ENCODE measurements around the gene ACTR3C. TPM values are rescaled to one million over a fixed set of nuclear protein-coding genes. Genes with fewer than 3 reads are reported as not detected.
A peak's percentile ranks its signal among the peaks of the same experiment; 100 is the strongest.

The ACTR3C gene
- total and polyA plus RNA-seq, 2 of the 13 experiments (the other 11 are each of a cell fraction or from before 2014, with no cell fraction given): 3.8 to 7.5 TPM

DNA sequence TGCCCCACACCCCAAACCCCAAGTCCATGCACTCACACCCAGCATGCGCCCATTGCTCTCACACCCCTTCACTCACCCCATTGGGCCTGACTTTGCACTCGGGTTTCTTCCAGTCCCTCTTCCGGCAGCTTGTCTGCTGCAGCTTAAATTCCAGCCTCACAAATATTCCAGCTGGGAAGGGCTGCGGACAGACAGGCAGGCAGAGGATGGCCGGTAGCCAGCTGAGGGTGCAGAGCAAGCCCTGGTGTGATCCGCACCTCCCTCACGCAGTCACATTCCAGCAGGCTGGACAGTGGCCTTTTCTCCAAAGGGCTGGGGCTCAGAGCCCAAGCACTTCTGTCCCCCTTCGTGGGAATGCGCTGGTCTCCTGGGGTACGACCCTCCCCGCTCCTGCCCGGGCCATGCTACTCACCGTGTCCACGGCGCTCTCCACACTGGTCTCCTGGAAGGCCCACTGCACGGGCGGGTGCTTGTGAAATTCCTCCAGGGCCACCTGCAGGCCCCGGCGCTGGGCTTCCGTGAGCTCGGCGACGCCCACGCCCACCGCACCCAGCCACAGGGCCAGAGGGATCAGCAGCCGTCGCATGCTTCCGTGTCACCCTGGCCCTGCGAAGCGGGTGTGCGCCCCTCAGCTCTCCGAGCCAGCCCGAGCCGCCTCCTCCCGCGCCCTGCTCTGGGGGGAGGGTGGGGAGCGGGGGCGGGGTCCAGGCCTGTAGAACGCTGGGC is 16.8 kb upstream of the ACTR3C start (continued):
- TF ChIP-seq ZFP91 (CRISPR knock-in tag; IDR thresholded peaks at IDR 0.05; ENCODE audit: borderline replicate concordance) (no peak; the same call in 1 of the 2 replicates), ZNF253 (CRISPR knock-in tag; IDR thresholded peaks at IDR 0.05; ENCODE audit: borderline replicate concordance) (no peak), ZNF510 (CRISPR knock-in tag; IDR thresholded peaks at IDR 0.05; ENCODE audit: low read depth) (no peak), KAT8 (CRISPR knock-in tag; IDR thresholded peaks at IDR 0.05) (0 out of 2 replicates have a peak, but pooled peaks have one; percentile 14), POLR2A (IDR thresholded peaks at IDR 0.05; ENCODE audit: insufficient read depth in 1 of 2, low read depth in 2 of 2, low read length in 2 of 2) (0 out of 4 replicates have a peak, but pooled peaks of 1 of the 2 experiments have one; percentile 33), NBN (conservative IDR thresholded peaks at IDR 0.05) (no peak), SSRP1 (CRISPR knock-in tag; IDR thresholded peaks at IDR 0.05) (no peak), SUZ12 (IDR thresholded peaks at IDR 0.05; ENCODE audit: low read depth, low read length) (no peak), ZNF530 (CRISPR knock-in tag; IDR thresholded peaks at IDR 0.05; ENCODE audit: low read depth) (0 out of 2 replicates have a peak, but pooled peaks have one; percentile 5), TMF1 (CRISPR knock-in tag; IDR thresholded peaks at IDR 0.05; ENCODE audit: low read depth) (no peak), THRA (CRISPR knock-in tag; IDR thresholded peaks at IDR 0.05; ENCODE audit: borderline replicate concordance) (no peak), ZNF564 (CRISPR knock-in tag; IDR thresholded peaks at IDR 0.05) (no peak), RNF2 (conservative IDR thresholded peaks at IDR 0.05; ENCODE audit: low read depth) (0 out of 2 replicates have a peak, but pooled peaks have one; percentile 22), ARNT (IDR thresholded peaks at IDR 0.05) (no peak), ZC3H13 (CRISPR knock-in tag; IDR thresholded peaks at IDR 0.05) (no peak), ZNF572 (CRISPR knock-in tag; IDR thresholded peaks at IDR 0.05) (no peak), NFIB (CRISPR knock-in tag; IDR thresholded peaks at IDR 0.05; ENCODE audit: borderline replicate concordance) (no peak), E2F1 (CRISPR knock-in tag; IDR thresholded peaks at IDR 0.05) (no peak), AGO2 (optimal IDR thresholded peaks at IDR 0.05; ENCODE audit: low read depth, low read length) (peak; percentile 69)
- TF ChIP-seq, protein P1, sequence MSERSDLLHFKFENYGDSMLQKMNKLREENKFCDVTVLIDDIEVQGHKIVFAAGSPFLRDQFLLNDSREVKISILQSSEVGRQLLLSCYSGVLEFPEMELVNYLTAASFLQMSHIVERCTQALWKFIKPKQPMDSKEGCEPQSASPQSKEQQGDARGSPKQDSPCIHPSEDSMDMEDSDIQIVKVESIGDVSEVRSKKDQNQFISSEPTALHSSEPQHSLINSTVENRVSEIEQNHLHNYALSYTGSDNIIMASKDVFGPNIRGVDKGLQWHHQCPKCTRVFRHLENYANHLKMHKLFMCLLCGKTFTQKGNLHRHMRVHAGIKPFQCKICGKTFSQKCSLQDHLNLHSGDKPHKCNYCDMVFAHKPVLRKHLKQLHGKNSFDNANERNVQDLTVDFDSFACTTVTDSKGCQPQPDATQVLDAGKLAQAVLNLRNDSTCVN (CRISPR knock-in tag; IDR thresholded peaks at IDR 0.05; ENCODE audit: borderline replicate concordance): no peak
- TF ChIP-seq, protein P2, sequence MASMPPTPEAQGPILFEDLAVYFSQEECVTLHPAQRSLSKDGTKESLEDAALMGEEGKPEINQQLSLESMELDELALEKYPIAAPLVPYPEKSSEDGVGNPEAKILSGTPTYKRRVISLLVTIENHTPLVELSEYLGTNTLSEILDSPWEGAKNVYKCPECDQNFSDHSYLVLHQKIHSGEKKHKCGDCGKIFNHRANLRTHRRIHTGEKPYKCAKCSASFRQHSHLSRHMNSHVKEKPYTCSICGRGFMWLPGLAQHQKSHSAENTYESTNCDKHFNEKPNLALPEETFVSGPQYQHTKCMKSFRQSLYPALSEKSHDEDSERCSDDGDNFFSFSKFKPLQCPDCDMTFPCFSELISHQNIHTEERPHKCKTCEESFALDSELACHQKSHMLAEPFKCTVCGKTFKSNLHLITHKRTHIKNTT (CRISPR knock-in tag; IDR thresholded peaks at IDR 0.05): no peak
- TF ChIP-seq, protein P3, sequence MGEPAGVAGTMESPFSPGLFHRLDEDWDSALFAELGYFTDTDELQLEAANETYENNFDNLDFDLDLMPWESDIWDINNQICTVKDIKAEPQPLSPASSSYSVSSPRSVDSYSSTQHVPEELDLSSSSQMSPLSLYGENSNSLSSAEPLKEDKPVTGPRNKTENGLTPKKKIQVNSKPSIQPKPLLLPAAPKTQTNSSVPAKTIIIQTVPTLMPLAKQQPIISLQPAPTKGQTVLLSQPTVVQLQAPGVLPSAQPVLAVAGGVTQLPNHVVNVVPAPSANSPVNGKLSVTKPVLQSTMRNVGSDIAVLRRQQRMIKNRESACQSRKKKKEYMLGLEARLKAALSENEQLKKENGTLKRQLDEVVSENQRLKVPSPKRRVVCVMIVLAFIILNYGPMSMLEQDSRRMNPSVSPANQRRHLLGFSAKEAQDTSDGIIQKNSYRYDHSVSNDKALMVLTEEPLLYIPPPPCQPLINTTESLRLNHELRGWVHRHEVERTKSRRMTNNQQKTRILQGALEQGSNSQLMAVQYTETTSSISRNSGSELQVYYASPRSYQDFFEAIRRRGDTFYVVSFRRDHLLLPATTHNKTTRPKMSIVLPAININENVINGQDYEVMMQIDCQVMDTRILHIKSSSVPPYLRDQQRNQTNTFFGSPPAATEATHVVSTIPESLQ (CRISPR knock-in tag; conservative IDR thresholded peaks at IDR 0.05): no peak

Data from HepG2 (cell line).